ENCODE data around the gene SLC34A1. TPM values are rescaled to one million over a fixed set of nuclear protein-coding genes. Genes with fewer than 3 reads are reported as not detected.

Gene SLC34A1
- polyA plus RNA-seq, 3 donors = not detected

DNA sequence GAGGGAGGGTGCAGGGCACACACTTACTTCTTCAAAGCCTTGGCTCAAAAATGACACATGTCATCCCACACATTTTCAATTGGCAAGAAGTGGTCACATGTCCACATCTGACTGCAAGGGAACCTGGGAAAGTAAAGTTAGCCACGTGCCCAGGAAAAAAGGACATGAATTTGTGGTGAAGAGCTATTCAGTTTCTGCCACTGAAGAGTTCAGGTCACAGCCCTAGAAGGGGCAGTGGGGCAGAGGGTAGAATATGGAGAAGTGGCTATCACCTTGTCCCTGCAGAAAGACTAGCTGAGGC lies 28.4 kb upstream of the SLC34A1 start:
- H3K27me3 Mint-ChIP-seq (ENCODE audit: low read depth in 3 of 3) = peaks cover 0 to 2% (median 1%) of the 10 kb centered on the region in 3 donors
- peaks cover 84% of the 10 kb centered on the region for H3K4me1 Mint-ChIP-seq
- peaks cover 44% of the 10 kb centered on the region for H3K79me2 ChIP-seq (ENCODE audit: insufficient read depth, low read length)
- no peak overlapping the region for H3K4me3 ChIP-seq (replicated peaks in 1 of 3; ENCODE audit: low read depth in 2 of 3, low read length in 3 of 3)
- no peak overlapping the region for H2AFZ ChIP-seq (ENCODE audit: insufficient read depth, low read depth, low read length, poor library complexity, severe bottlenecking)
- H3K4me1 ChIP-seq (ENCODE audit: control insufficient read depth in 1 of 2, insufficient read depth in 2 of 2, low read length in 2 of 2) = peaks cover 88 to 95% of the 10 kb centered on the region in 2 donors
- H3K4me2 ChIP-seq (replicated peaks; ENCODE audit: extremely low read depth, low read length, poor library complexity, severe bottlenecking) = no peak overlapping the region
- peak overlapping the region in 4 of 7 donors; percentile 14 to 42 (median 29) for H3K27ac Mint-ChIP-seq
- H3K36me3 Mint-ChIP-seq = peaks cover 13 to 24% of the 10 kb centered on the region in 2 donors
- intact Hi-C loops (cut with micrococcal nuclease) = no loop called here
- peak in 1 of 3 donors; percentile 32 for DNase-seq
- no peaks in the 10 kb centered on the region for H3K27me3 ChIP-seq (ENCODE audit: control insufficient read depth in 2 of 2, insufficient read depth in 2 of 2, low read length in 2 of 2)
- peaks cover 0 to 7% of the 10 kb centered on the region in 2 donors for H3K9me3 ChIP-seq (replicated peaks in 1 of 2; ENCODE audit: control insufficient read depth in 1 of 2, insufficient read depth in 1 of 2, low read length in 2 of 2)
- TF ChIP-seq, protein P1, sequence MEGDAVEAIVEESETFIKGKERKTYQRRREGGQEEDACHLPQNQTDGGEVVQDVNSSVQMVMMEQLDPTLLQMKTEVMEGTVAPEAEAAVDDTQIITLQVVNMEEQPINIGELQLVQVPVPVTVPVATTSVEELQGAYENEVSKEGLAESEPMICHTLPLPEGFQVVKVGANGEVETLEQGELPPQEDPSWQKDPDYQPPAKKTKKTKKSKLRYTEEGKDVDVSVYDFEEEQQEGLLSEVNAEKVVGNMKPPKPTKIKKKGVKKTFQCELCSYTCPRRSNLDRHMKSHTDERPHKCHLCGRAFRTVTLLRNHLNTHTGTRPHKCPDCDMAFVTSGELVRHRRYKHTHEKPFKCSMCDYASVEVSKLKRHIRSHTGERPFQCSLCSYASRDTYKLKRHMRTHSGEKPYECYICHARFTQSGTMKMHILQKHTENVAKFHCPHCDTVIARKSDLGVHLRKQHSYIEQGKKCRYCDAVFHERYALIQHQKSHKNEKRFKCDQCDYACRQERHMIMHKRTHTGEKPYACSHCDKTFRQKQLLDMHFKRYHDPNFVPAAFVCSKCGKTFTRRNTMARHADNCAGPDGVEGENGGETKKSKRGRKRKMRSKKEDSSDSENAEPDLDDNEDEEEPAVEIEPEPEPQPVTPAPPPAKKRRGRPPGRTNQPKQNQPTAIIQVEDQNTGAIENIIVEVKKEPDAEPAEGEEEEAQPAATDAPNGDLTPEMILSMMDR (IDR thresholded peaks at IDR 0.05) = no peak
- peak overlapping the region in 1 of 2 donors; percentile 47 for H3K27ac ChIP-seq (ENCODE audit: low read depth in 1 of 2, low read length in 2 of 2)
- H3K36me3 ChIP-seq (replicated peaks in 1 of 2; ENCODE audit: control insufficient read depth in 1 of 2, insufficient read depth in 2 of 2, low read length in 2 of 2) = peaks cover 2 to 6% of the 10 kb centered on the region in 2 donors
- H4K20me1 ChIP-seq (ENCODE audit: insufficient read depth, low read length) = peaks cover 29% of the 10 kb centered on the region
- H3K9me3 Mint-ChIP-seq = peaks cover 3 to 11% (median 7%) of the 10 kb centered on the region in 7 donors
- no peak overlapping the region for H3K4me3 Mint-ChIP-seq
- 14% methylated on average over 1 of the region's 1 CpG for WGBS (ENCODE audit: insufficient coverage)
- H3K9ac ChIP-seq (ENCODE audit: insufficient read depth, low read length, poor library complexity, severe bottlenecking) = no peak overlapping the region

DNA sequence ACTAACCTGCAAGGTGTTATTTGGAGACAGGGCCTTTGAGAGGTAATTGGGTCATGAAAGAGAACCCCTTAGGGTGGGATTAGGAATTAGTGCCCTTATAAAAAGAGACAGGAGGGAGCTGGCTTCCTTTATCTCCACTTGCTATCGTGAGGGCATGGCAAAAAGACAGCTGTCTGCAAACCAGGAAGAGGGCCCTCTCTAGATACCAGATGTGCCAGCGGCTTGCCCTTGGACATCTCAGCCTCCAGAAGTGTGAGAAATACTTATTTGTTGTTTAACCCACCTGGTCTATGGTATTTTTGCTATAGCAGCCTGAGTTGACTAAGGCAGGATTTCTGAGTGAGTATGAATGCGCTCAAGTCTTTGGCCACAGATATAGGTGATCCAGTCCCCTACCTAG lies 27.5 kb upstream of the SLC34A1 start:
- Histone ChIP-seq H3K4me1 (ENCODE audit: control insufficient read depth in 1 of 2, insufficient read depth in 2 of 2, low read length in 2 of 2) (peaks cover 93 to 100% of the 10 kb centered on the region in 2 donors), H3K9ac (ENCODE audit: insufficient read depth, low read length, poor library complexity, severe bottlenecking) (no peak overlapping the region), H4K20me1 (ENCODE audit: insufficient read depth, low read length) (peaks cover 35% of the 10 kb centered on the region), H3K79me2 (ENCODE audit: insufficient read depth, low read length) (peaks cover 44% of the 10 kb centered on the region), H3K27me3 (ENCODE audit: control insufficient read depth in 2 of 2, insufficient read depth in 2 of 2, low read length in 2 of 2) (no peaks in the 10 kb centered on the region), H2AFZ (ENCODE audit: insufficient read depth, low read depth, low read length, poor library complexity, severe bottlenecking) (no peak overlapping the region), H3K4me2 (replicated peaks; ENCODE audit: extremely low read depth, low read length, poor library complexity, severe bottlenecking) (peak overlapping the region; percentile 96), H3K9me3 (replicated peaks in 1 of 2; ENCODE audit: control insufficient read depth in 1 of 2, insufficient read depth in 1 of 2, low read length in 2 of 2) (peaks cover 0 to 7% of the 10 kb centered on the region in 2 donors), H3K4me3 (replicated peaks in 1 of 3; ENCODE audit: low read depth in 2 of 3, low read length in 3 of 3) (peak overlapping the region in 1 of 3 experiments; percentile 96), H3K36me3 (replicated peaks in 1 of 2; ENCODE audit: control insufficient read depth in 1 of 2, insufficient read depth in 2 of 2, low read length in 2 of 2) (peaks cover 2 to 6% of the 10 kb centered on the region in 2 donors), H3K27ac (ENCODE audit: low read depth in 1 of 2, low read length in 2 of 2) (no peak overlapping the region)
- 100% methylated on average over 1 of the region's 3 CpGs for WGBS (ENCODE audit: insufficient coverage)
- DNase-seq = no peak
- H3K4me3 Mint-ChIP-seq = peak overlapping the region; percentile 15 to 16
- H3K27ac Mint-ChIP-seq = peak overlapping the region in 2 of 7 donors; percentile 32 to 86
- H3K9me3 Mint-ChIP-seq = peaks cover 3 to 11% (median 7%) of the 10 kb centered on the region in 7 donors
- peaks cover 0 to 2% (median 1%) of the 10 kb centered on the region in 3 donors for H3K27me3 Mint-ChIP-seq (ENCODE audit: low read depth in 3 of 3)
- H3K36me3 Mint-ChIP-seq = peaks cover 13 to 24% of the 10 kb centered on the region in 2 donors
- intact Hi-C loops (cut with micrococcal nuclease) = no loop called here
- TF ChIP-seq, protein P1 (IDR thresholded peaks at IDR 0.05) = no peak
- H3K4me1 Mint-ChIP-seq = peaks cover 91% of the 10 kb centered on the region

All from CD14-positive monocyte (primary cell).